AG04449 (cell line): ENCODE measurements around the gene TMEM164.

Source experiments
- CTCF ChIA-PET: fragments of 350-600 bp; formaldehyde crosslinking; extraction: SDS; loops from one replicate; lab custom pipeline; 2021; ENCODE audit warnings: antibody characterized with exemption; lab: Yijun Ruan, JAX
- POLR2A ChIA-PET: fragments of 400-600, 350-600 bp; formaldehyde crosslinking; extraction: SDS; loops from one replicate; lab custom pipeline; 2020; ENCODE audit warnings: antibody characterized with exemption, inconsistent platforms; lab: Yijun Ruan, JAX
- DNase-seq: peaks from one replicate; pipeline ENCODE4 v3.0.0-alpha.2; 2010; ENCODE audit warnings: low read depth, low spot score
- H3K4me3 ChIP-seq: 2 replicates; pipeline ENCODE4 v1.5.1; 2011; ENCODE audit warnings: low read depth, mild to moderate bottlenecking, control low read depth, low read length
- CTCF ChIP-seq: IDR thresholded peaks from one replicate; pipeline ENCODE4 v1.5.1; 2011; ENCODE audit warnings: mild to moderate bottlenecking, moderate library complexity, low read length, control low read depth, inconsistent platforms; ENCODE audit not compliant: insufficient read depth; ENCODE audit errors: missing control alignments

Gene TMEM164

GRCh38 chrX:110008011-110008635 lies 5.2 kb downstream of the TMEM164 start:
- ChIA-PET CTCF (no interaction called here), POLR2A (no interaction called here)
- TF ChIP-seq CTCF = no peak
- DNase-seq = no peak
- H3K4me3 ChIP-seq = no peak overlapping the region

- no peak overlapping the region for H3K4me3 ChIP-seq
- TF ChIP-seq CTCF = no peak
- ChIA-PET CTCF (interaction anchor here (1.0 kb wide), 1 partner anchor 10 kb away, joined by 3 read pairs; the partner anchor contains the start of gene TMEM164), POLR2A (no interaction called here)
- no peak for DNase-seq
Observed at GRCh38 chrX:110012818-110013485, 10.0 kb downstream of the TMEM164 start.

GRCh38 chrX:110013968-110014367 lies 11.1 kb downstream of the TMEM164 start:
- TF ChIP-seq CTCF = no peak
- CTCF ChIA-PET = interaction anchor here (1.0 kb wide), 1 partner anchor 11 kb away, joined by 3 read pairs; the partner anchor contains the start of gene TMEM164
- H3K4me3 ChIP-seq = no peak overlapping the region
- no peak for DNase-seq
- POLR2A ChIA-PET = no interaction called here

GRCh38 chrX:110015032-110015431 lies 12.1 kb downstream of the TMEM164 start:
- DNase-seq = no peak
- TF ChIP-seq CTCF = no peak
- ChIA-PET CTCF (no interaction called here), POLR2A (no interaction called here)
- H3K4me3 ChIP-seq = no peak overlapping the region

GRCh38 chrX:110015915-110016314 lies 13.0 kb downstream of the TMEM164 start:
- TF ChIP-seq CTCF = no peak
- ChIA-PET CTCF (no interaction called here), POLR2A (no interaction called here)
- DNase-seq = no peak
- H3K4me3 ChIP-seq = no peak overlapping the region

GRCh38 chrX:110020536-110020935 lies 17.6 kb downstream of the TMEM164 start:
- ChIA-PET CTCF (no interaction called here), POLR2A (no interaction called here)

More at GRCh38 chrX:110020536-110020935, 17.6 kb downstream of the TMEM164 start:
- no peak for TF ChIP-seq CTCF
- no peak overlapping the region for H3K4me3 ChIP-seq
- no peak for DNase-seq
